Thyroid gland (tissue), 4 donors: ENCODE measurements around the gene PPP4C. TPM values are rescaled to one million over a fixed set of nuclear protein-coding genes. Genes with fewer than 3 reads are reported as not detected.

Experiments
- DNase-seq, 2 donors: peaks; one replicate each; pipeline ENCODE4 v3.0.0-alpha.2; 2019
- H3K27ac ChIP-seq, 3 donors: fragments of 200-600 bp; sonication (generic); 1 replicate in 2 of 3; 2 replicates in 1 of 3; pipeline ENCODE4 v1.5.1; 2016 to 2019; ENCODE audit warnings: mild to moderate bottlenecking in 1 of 3, moderate library complexity in 1 of 3
- H3K27me3 ChIP-seq: fragments of 200-600 bp; sonication (generic); one replicate; pipeline ENCODE4 v1.5.1; 2019
- H3K36me3 ChIP-seq, 2 donors: fragments of 200-600 bp; sonication (generic); one replicate each; pipeline ENCODE4 v1.5.1; 2016 to 2019
- H3K4me1 ChIP-seq, 2 donors: fragments of 200-600 bp; sonication (generic); one replicate each; pipeline ENCODE4 v1.5.1; 2017 to 2019
- H3K4me3 ChIP-seq, 3 donors: fragments of 200-600 bp; sonication (generic); replicated peaks in 1 of 3; 1 replicate in 2 of 3; 2 replicates in 1 of 3; pipeline ENCODE4 v1.5.1; 2016; ENCODE audit warnings: mild to moderate bottlenecking in 1 of 3
- H3K9me3 ChIP-seq: fragments of 200-600 bp; sonication (generic); one replicate; pipeline ENCODE4 v1.5.1; 2017
- CTCF ChIP-seq, 6 experiments: fragments of 200-600 bp in 3 of 6; fragments of 450-650 bp in 3 of 6; sonication (generic) in 3 of 6; IDR thresholded peaks; one replicate each; pipeline ENCODE4 v1.5.1; 2016 to 2019; ENCODE audit warnings: antibody characterized with exemption in 6 of 6, mild to moderate bottlenecking in 2 of 6, inconsistent platforms in 1 of 6, moderate library complexity in 1 of 6
- POLR2A ChIP-seq, 2 donors: fragments of 450-650 bp; IDR thresholded peaks; one replicate each; pipeline ENCODE4 v1.6.1; 2017; ENCODE audit warnings: antibody characterized with exemption in 2 of 2, mild to moderate bottlenecking in 2 of 2, moderate library complexity in 1 of 2
- WGBS, 2 donors: methylation state at CpG; one replicate each; pipeline ENCODE4 v1.1.5; 2017; 5-methylcytosine and 5-hydroxymethylcytosine counted together
- intact Hi-C: fragments of 100-400 bp; cut with DNase I; formaldehyde crosslinking; loops from one replicate; pipeline ENCODE4 v1.15.1; 2023
- total RNA-seq, 4 donors: library from RNA; depleted of rRNA; stranded (reverse); fragments of >200 nt; gene quantifications; one replicate each; pipeline ENCODE4 v1.2.3, GENCODE V29; 2016

PPP4C gene
- total RNA-seq, 4 donors from 2014 or later, result 43.6 to 59.9 (median 50.8) TPM

GRCh38 chr16:30082545-30083090, 6.8 kb downstream of the PPP4C start:
- Histone ChIP-seq H3K4me3 (no peak overlapping the region), H3K27ac (no peak overlapping the region), H3K36me3 (peaks cover 50 to 55% of the 10 kb centered on the region in 2 donors), H3K4me1 (peaks cover 0 to 2% of the 10 kb centered on the region in 2 donors), H3K9me3 (no peaks in the 10 kb centered on the region), H3K27me3 (no peaks in the 10 kb centered on the region)
- 87 to 89% methylated on average over 20 of the region's 20 CpGs for WGBS, 2 donors
- no peak for DNase-seq
- intact Hi-C loops, result loop anchor here (10.0 kb wide), 1 partner anchor 342 kb away; no protein-coding TSS in a partner anchor
- TF ChIP-seq POLR2A (IDR thresholded peaks at IDR 0.05) (no peak), CTCF (IDR thresholded peaks at IDR 0.05) (no peak)

GRCh38 chr16:30083216-30084055, 7.6 kb downstream of the PPP4C start:
- WGBS, 2 donors, result 94 to 95% methylated on average over 20 to 23 of the region's 24 CpGs
- Histone ChIP-seq H3K27me3 (no peaks in the 10 kb centered on the region), H3K9me3 (no peaks in the 10 kb centered on the region), H3K36me3 (peaks cover 50 to 54% of the 10 kb centered on the region in 2 donors), H3K4me3 (no peak overlapping the region), H3K4me1 (no peaks in the 10 kb centered on the region), H3K27ac (no peak overlapping the region)
- TF ChIP-seq POLR2A (IDR thresholded peaks at IDR 0.05) (no peak), CTCF (IDR thresholded peaks at IDR 0.05) (no peak)
- intact Hi-C loops, result loop anchor here (10.0 kb wide), 1 partner anchor 341 kb away; no protein-coding TSS in a partner anchor
- DNase-seq, result no peak

GRCh38 chr16:30084096-30084815, 8.5 kb downstream of the PPP4C start:
- WGBS, 2 donors, result 90 to 91% methylated on average over 17 of the region's 18 CpGs
- H3K4me3 ChIP-seq, result no peak overlapping the region
- H3K36me3 ChIP-seq, result peaks cover 46 to 51% of the 10 kb centered on the region in 2 donors
- no peak for TF ChIP-seq POLR2A (IDR thresholded peaks at IDR 0.05)
- intact Hi-C loops, result loop anchor here (10.0 kb wide), 1 partner anchor 341 kb away; no protein-coding TSS in a partner anchor
- H3K27me3 ChIP-seq, result no peaks in the 10 kb centered on the region
- DNase-seq, result no peak
- no peak overlapping the region for H3K27ac ChIP-seq
- no peaks in the 10 kb centered on the region for H3K9me3 ChIP-seq
- no peaks in the 10 kb centered on the region for H3K4me1 ChIP-seq

- no peaks in the 10 kb centered on the region for H3K27me3 ChIP-seq
- H3K9me3 ChIP-seq, result no peaks in the 10 kb centered on the region
- no peaks in the 10 kb centered on the region for H3K4me1 ChIP-seq
- TF ChIP-seq CTCF (IDR thresholded peaks at IDR 0.05) (no peak), POLR2A (IDR thresholded peaks at IDR 0.05) (no peak)
- 71 to 77% methylated on average over 15 to 17 of the region's 17 CpGs for WGBS, 2 donors
- peaks cover 46 to 51% of the 10 kb centered on the region in 2 donors for H3K36me3 ChIP-seq
- intact Hi-C loops, result loop anchor here (10.0 kb wide), 1 partner anchor 340 kb away; no protein-coding TSS in a partner anchor
- DNase-seq, result no peak
- no peak overlapping the region for H3K4me3 ChIP-seq
- no peak overlapping the region for H3K27ac ChIP-seq
Observed at GRCh38 chr16:30084816-30085159, 9.0 kb downstream of the PPP4C start.

GRCh38 chr16:30085247-30085646, 9.5 kb downstream of the PPP4C start:
- WGBS, 2 donors, result 66 to 72% methylated on average over 3 of the region's 3 CpGs
- Histone ChIP-seq H3K4me1 (no peaks in the 10 kb centered on the region), H3K9me3 (no peaks in the 10 kb centered on the region), H3K27ac (peak overlapping the region in 1 of 3 donors; percentile 27), H3K4me3 (no peak overlapping the region), H3K27me3 (no peaks in the 10 kb centered on the region), H3K36me3 (peaks cover 46 to 51% of the 10 kb centered on the region in 2 donors)
- intact Hi-C loops, result loop anchor here (10.0 kb wide), 1 partner anchor 340 kb away; no protein-coding TSS in a partner anchor
- DNase-seq, result no peak
- TF ChIP-seq CTCF (IDR thresholded peaks at IDR 0.05) (no peak), POLR2A (IDR thresholded peaks at IDR 0.05) (no peak)
